GM18909 (cell line): Measurements from ENCODE around the gene C1GALT1.
"Not testable (repeated sequence)": the region's sequence is repeated elsewhere in the genome, so short reads cannot be mapped to it uniquely, and the experiment has no call there.

Experiments used
- ATAC-seq: cut with Tn5 transposase; IDR thresholded peaks from one replicate; pipeline ENCODE4 v1.9.1; 2021; ENCODE audit warnings: mild to moderate bottlenecking; ENCODE audit not compliant: unreplicated experiment, poor library complexity

C1GALT1 gene

GRCh38 chr7:7231865-7232264 lies 49.5 kb downstream of the C1GALT1 start:
- no peak for ATAC-seq

GRCh38 chr7:7235347-7235746 lies 53.0 kb downstream of the C1GALT1 start:
- no peak for ATAC-seq

DNA sequence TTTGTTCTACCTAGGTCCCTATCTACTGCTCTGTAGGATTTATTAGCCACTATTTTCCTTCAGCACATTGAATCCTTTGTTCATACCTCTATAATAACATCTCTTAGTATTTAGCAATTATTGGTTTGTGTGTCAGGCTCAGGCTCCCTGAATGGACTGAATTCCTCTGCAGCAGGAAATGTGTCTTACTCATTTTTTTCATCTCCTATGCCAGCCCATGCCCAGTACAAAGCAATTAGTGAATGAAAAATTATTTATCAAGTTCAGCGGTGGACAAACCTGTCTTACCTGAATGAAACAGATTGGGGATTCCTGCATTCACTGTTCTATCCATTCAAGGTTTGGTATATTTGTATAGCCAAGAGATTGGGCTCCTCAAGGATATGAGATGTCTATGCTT lies 53.7 kb downstream of the C1GALT1 start:
- ATAC-seq = no peak

DNA sequence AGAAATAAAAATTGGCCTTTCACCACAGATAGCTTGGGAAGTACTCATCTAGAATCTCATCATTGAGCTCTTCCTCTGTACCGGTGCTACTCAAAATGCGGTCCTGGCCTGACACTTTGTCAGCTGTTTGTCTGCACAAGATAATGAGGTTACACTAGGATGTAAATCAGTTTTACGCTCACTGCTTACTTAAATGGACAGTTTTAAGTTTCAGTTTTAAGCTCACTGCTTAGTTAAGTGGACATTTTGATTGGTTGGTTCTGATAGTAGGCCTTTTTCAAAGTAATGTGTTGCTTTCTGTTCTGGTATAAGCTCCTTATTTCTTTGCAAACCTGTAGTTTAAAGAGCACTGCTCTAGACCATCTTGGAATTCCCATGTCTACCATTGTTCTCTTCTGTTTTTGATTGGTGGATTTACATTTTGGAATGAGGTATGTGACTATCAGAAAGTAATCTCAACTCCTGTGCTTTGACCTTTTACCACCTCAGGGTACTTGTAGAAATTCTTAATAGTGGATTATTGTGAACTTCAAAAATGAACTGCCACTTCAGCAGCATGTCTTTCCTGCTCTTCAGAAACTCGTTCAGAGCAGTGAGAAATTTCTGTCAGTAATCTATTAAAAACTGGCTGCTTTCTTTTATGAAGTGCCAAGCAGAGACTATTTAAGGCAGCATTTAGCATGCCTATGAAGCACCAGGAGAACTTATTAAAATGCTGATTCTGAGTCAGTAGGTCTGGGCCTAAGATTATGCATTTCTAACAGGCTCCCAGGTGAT lies 55.0 kb downstream of the C1GALT1 start:
- no peak for ATAC-seq

DNA sequence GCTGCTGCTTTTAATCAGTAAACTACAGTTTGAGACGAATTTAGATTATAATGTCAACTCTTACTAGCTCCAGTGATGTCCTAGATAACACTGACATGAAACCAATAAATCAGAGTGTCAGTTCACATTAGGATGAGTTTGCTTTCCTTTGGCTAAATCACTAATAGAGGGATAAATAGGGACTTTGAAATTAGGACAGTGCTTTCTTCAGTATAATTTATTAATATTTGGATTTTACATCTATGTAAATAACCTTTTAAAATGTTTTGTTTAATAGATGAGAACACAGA lies 55.6 kb downstream of the C1GALT1 start:
- ATAC-seq = no peak

DNA sequence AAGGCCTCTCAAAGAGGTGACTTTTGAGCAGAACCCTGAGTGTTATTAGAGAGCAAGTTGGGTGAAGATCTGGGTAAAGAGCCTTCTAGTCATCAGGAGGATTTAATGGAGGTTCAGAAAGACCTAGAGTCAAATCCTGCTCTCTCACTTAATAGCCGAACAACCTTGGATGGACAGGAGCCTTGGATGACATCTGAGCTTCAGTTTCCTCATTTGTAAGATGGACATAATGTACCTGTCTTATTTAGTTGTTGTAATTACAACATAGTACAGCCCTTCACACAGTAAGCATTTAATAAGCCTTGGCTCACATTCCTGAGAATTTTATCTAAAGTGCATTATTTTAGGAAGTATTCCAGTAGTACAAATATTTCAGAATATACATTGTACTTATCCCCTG lies 57.0 kb downstream of the C1GALT1 start:
- ATAC-seq = no peak

DNA sequence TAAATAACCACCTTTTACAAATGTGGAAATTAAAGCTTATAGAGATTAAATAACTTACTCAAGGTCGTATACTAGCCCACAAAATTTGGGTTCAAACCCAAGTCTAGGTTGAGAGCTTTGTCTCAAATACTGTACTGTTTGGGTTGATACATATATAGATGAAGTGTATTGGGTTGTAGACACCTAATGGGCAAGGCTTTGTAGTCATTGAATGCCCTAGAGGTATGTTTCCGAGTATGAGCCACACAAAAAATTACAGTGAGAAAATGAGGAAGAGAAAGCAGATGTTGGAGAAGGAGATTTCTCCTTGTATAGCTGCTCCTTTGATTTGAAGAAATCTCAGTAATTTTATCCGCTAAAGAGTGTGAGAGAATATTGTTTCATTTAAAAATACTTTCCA lies 60.6 kb downstream of the C1GALT1 start:
- ATAC-seq = no peak

DNA sequence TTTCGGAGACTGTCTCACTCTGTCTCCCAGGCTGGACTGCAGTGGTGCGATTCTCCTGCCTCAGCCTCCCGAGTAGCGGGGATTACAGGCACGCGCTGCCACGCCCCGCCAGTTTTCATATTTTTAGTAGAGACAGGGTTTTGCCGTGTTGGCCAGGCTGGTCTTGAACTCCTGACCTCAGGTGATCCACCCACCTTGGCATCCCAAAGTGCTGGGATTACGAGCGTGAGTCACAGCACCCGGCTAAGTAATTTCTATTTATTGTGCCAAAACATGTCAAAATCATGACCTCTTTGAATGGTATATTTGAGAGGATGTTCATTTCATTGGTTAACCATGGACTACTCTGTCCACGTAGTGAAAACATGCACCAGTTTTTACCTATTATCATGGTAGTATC lies 62.9 kb downstream of the C1GALT1 start:
- ATAC-seq = not testable (repeated sequence)

DNA sequence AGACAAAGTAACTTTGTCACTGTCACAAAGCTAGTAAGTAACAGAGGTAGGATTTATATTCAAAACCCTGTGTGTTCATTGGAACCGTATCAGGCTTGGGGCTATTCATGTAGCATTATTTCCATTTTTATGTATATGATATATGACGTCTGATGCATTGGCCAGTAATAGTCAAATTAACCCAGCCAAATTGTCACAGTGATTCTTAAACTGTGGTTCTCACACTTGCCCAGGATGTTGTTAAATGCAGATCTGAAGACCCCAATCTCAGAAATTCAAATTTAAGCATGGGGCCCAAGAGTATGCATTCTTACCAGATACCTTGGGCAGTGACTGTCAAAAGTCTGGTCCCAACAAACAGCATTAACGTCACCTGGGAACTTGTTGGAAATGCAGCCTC lies 63.9 kb downstream of the C1GALT1 start:
- ATAC-seq = no peak

DNA sequence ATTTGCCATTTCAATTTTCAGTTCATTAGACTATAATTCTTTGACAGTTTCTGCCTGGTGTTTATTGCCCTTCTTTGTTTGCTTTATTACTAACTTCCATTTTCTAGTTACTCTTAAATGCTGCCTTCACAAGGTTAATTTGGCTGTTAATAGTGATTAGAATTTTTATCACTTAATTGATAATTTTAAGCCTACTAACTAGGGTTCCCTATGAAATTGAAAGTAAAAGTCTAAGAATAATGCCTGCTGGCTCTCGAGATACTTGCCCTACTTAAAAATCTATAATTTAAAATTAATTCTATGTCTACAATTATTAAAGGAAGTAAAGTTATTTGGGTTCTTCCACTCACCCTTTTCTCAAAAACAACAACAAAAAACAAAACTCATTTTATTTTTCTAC lies 65.3 kb downstream of the C1GALT1 start:
- ATAC-seq = no peak

DNA sequence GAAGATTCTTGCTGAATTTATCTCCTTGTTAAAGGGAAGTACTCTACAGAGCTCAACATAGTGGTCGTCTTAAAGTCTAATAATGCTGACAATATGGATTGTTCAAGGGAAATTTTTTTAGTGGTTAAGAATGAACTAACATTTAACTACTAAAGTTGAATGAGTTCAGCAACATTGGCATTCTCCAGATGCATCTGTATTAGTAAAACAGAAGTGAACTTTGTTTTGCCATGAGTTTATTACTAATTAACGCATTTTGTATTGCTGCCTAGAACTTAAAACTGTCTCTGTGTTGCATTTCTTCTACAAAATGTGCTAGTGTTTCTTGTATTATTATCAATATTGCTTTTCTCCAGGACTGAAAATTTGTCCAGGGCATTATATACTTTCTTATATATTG lies 67.5 kb downstream of the C1GALT1 start:
- peak; percentile 28 for ATAC-seq

DNA sequence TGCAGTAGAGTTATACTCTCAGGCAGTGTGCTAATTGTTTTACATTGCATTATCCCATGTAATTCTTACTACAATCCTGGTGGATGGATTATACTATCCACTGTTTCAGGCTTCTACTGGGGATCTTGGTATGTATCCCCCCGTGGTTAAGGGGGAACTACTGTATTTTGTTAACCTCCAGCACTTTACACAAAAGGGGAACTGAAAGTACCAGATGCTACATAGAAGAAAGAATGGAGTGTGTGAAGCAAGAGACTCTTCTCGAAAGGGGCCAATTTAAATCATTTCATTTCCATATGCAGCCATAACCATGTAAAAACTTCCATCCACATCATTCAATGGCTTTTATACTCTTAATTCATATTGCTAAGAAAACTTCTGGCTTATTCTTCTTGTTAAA lies 69.4 kb downstream of the C1GALT1 start:
- ATAC-seq = peak; percentile 94

- no peak for ATAC-seq
These were observed 72.0 kb downstream of the C1GALT1 start for GRCh38 chr7:7254319-7254718.

- ATAC-seq = no peak
These were observed 72.6 kb downstream of the C1GALT1 start for GRCh38 chr7:7254908-7255307.

- no peak for ATAC-seq
These were observed 74.5 kb downstream of the C1GALT1 start for GRCh38 chr7:7256731-7257274.

- peak; percentile 91 for ATAC-seq
These were observed 75.8 kb downstream of the C1GALT1 start for GRCh38 chr7:7257899-7258692.

- ATAC-seq = no peak
These were observed 79.5 kb downstream of the C1GALT1 start for GRCh38 chr7:7261863-7262262.

- ATAC-seq = no peak
These were observed 81.2 kb downstream of the C1GALT1 start for GRCh38 chr7:7263297-7264230.

DNA sequence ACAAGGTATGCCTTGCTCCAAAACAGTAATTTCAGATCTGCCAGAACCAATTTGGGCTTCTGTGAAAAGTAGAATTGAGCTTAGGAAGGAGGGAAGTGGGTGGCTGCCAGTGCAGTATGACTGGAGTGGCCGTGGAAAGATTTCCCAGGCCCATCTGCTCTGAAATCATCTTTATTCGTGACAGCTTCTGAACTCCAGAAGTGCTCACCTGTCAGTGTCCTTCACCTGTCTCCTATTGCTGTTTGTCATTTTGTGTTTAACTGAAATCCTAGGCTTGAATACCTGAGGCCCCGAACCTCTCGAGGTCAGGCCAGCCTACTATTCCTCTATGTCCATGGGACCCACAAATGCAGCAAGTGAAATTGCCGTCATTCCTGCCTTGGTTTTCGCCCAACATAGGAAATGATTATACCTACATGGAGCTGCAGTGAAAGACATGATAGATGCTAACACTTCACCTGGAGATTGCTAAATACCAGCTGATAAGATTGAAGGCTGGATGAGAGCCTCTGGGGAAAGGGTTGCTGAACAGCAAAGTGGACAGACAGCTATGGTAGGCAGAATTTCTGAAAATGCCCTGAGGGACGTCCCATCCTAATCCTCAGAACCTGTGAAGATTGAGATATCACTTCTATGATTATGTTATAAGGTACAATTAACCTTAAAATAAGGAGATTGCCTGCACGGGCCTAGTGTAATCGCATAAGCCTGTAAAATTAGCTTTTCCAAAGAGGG lies 82.1 kb downstream of the C1GALT1 start:
- ATAC-seq = no peak
